Panc1 (cell line): ENCODE data around the gene SKA1.

Source experiments
- POLR2AphosphoS5 ChIP-seq: IDR thresholded peaks from 2 replicates; pipeline ENCODE4 v1.6.1; 2012; ENCODE audit warnings: mild to moderate bottlenecking, low read depth, low read length, moderate library complexity
- SIN3A ChIP-seq: IDR thresholded peaks from 2 replicates; pipeline ENCODE4 v1.6.1; 2012; ENCODE audit warnings: low read depth, mild to moderate bottlenecking, low read length, moderate library complexity, borderline replicate concordance; ENCODE audit not compliant: insufficient read depth
- TF ChIP-seq, protein P1 (sequence below): fragments of 450-650 bp; IDR thresholded peaks from 2 replicates; pipeline ENCODE4 v1.5.1; 2017; ENCODE audit warnings: mild to moderate bottlenecking

DNA sequence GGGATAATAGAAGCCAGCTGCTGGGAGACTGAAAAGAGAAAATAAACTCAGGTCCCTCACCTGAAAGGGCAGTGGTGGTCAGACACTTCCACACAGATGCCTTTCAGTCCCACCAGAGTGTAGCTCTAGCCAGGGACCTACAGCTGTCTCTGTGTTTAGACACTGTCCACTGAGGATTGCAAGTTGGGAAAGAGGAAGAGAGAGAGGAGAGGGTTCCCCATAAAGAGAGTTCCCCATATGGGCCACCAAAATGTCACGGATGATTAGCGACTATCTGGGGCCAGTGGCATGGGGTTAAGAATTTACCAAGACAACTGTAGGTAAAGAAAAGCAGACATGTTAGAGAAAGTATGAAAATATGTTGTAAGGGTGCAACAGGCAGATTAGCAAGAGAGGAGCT is 36.7 kb upstream of the SKA1 start:
- TF ChIP-seq, protein P1, sequence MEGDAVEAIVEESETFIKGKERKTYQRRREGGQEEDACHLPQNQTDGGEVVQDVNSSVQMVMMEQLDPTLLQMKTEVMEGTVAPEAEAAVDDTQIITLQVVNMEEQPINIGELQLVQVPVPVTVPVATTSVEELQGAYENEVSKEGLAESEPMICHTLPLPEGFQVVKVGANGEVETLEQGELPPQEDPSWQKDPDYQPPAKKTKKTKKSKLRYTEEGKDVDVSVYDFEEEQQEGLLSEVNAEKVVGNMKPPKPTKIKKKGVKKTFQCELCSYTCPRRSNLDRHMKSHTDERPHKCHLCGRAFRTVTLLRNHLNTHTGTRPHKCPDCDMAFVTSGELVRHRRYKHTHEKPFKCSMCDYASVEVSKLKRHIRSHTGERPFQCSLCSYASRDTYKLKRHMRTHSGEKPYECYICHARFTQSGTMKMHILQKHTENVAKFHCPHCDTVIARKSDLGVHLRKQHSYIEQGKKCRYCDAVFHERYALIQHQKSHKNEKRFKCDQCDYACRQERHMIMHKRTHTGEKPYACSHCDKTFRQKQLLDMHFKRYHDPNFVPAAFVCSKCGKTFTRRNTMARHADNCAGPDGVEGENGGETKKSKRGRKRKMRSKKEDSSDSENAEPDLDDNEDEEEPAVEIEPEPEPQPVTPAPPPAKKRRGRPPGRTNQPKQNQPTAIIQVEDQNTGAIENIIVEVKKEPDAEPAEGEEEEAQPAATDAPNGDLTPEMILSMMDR, result no peak
- no peak for TF ChIP-seq POLR2AphosphoS5
- no peak for TF ChIP-seq SIN3A
